ENCODE measurements around the gene PADI1.

PADI1 gene

GRCh38 chr1:17244821-17245740, 40.2 kb downstream of the PADI1 start:
- DNase-seq, result no peak

GRCh38 chr1:17245816-17246325, 40.9 kb downstream of the PADI1 start:
- DNase-seq, result no peak

DNA sequence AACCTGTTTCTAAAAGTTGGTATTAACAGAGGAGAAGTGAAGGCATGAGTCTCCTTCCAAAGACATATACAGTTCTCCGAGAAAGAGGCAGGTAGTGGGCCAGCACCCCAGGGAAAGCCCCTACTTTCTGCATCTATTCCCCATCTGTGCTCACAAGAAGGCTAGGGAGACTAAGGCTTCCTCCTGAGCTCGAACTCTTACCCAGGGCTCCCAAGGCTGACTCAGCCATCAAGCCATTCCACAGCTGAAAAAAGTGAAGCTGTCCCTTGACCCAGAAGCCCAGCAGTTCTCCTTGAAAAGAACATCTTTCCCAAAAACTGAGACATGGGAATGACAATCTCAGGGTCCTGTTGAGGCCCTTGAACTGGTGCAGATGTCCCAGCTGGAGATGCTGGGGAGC, 42.0 kb downstream of the PADI1 start:
- DNase-seq, result no peak

DNA sequence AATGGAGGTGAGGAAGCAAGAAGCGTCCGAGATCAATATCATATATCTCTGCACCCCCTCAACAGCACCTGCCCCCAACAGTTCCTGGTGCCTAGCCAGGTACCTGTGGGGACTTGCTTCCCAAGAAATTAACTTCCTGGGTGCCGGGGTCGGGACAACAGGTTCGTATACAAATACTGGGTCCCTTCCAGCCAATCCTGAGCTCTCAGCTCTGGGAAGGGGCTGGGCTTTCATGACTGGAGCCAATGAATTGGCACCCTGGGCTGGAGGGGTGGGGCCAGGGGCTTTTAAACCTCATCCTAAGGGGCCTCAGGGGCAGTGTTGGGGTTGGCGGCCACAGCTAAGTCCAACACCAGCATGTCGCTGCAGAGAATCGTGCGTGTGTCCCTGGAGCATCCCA, 43.9 kb downstream of the PADI1 start, which contains the start of gene PADI3:
Gene PADI3, plus strand, starts transcription at position 318 of the 400 bp plus-strand sequence. Its CDS starts 40 bp downstream, at position 358.
- DNase-seq, result no peak

DNA sequence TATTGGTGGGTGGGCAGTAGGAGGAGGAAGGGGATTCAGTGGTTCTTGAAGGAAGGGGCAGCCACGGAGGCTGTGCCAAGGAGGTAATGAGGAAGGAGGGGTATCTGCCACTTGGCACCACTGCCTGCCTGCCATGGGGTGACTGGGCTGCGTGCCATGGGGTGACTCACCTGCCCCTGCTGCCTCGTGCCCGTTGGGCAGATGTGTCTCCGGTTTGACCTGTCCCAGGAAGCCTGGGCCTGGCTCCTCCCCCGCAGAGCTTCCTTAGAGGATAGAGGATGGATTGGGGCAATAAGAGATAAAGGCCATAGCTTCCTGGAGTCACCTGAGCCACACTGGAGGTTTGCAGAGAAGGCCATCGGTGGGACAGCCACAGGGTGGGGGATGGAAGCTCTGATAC, 45.7 kb downstream of the PADI1 start:
- DNase-seq, result no peak

DNA sequence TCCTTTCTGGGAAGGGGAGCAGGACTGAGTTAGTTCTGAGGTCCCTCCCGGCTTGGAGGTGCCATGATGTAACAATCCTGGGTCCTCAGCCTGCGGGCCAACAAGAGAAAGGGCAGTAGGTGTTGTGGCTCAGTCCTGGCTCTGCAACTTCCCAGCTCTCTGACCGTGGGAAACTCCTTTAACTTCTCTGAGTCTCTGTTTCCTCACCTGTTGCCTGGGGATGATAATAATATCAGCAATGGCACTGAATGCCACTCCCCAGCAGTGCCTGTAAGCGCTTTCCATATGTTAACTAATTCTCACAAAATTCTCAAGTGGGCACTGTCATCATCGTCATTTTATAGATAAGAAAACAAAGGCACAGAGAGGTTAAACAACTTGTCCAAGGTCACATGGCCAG, 46.3 kb downstream of the PADI1 start:
- DNase-seq, result no peak

- DNase-seq, result no peak
Observed at GRCh38 chr1:17251701-17252376, 46.9 kb downstream of the PADI1 start.

- no peak for DNase-seq
Observed at GRCh38 chr1:17255336-17255735, 50.4 kb downstream of the PADI1 start.

DNA sequence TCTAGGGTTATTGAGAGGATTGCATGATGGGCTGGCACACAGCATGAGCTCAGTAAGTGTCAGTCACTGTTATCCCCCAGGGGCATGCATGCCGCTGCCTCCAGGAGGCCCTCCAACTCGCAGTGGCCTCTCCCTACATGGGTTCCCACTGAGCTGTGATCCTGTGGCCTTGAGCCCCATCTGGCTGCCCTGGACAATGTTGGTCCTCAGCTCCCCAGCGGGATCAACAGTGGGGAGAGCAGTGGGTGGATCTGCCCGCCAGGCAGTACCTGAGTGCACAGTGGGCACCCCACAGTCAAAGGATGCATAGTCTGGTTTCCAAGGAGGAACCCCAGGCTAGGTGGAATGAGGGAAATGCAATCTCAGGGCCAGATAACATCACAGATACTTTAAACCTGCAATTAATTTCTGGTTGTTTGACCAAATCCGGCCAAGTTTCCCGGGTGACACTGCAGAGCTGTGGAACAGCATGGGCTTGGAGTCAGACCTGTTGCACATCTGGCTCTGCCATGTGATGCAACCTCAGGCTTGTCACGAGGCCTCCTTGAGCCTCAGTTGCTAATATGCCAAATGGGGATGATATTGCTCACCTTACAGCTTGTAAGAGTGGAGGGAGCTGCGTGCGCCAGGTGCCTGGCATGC, 53.3 kb downstream of the PADI1 start:
- no peak for DNase-seq

DNA sequence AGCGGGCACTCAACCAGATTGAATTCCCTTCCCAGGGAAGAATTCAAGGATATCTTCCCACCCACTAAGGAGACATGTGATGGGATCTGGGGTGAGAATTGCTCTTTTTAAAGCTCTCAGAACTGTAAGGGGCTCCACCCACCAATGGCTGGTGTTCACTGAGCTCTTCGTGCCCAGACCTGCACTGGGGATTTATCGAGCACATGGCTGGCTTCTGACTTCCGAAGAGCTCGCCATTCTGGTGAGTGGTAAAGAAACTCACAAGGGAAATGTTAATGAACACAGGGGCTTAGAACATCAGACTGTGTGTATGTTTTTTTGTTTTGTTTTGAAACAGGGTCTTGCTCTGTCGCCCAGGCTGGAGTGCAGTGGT, 53.8 kb downstream of the PADI1 start:
- no peak for DNase-seq

- DNase-seq, result no peak
Observed at GRCh38 chr1:17259233-17259873, 54.4 kb downstream of the PADI1 start.

DNA sequence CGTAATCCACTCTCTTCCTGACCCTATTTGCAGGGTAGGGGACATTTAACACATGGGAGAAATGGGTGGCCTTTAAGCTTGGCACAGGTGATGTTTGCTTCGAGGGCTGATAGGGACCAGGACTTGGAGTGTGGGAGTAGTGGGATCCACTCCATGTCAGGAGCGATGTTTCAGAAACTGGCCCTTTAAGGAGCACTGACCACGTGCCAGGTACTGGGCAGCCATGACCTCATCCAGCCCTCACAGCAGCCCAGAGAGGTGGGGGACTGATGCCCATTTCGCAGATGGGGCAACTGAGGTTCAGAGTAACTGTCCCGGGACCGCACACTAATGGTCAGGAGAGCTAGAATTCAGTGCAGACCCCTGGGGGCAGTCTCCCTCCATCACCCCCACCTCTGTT, 55.3 kb downstream of the PADI1 start:
- DNase-seq, result no peak

- DNase-seq, result no peak
Observed at GRCh38 chr1:17260738-17261137, 55.8 kb downstream of the PADI1 start.

DNA sequence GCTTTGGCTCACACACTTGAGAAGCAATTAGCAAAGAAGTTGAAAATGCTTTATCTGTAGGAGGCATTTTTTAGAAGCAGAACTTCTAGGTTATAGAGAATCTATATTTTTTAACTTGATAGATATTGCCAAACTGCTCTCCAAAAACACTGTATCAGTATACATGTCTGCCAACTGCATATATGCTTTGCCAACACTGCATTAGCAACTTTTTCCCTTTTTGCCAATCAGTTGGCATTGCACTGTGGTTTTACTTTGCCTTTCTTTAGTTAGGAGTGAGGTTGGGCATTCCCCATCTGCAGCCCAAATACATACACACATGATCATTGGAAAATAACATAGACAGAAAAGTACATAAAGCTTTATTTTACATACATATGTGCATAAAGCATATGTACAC, 59.0 kb downstream of the PADI1 start:
- DNase-seq, result no peak

DNA sequence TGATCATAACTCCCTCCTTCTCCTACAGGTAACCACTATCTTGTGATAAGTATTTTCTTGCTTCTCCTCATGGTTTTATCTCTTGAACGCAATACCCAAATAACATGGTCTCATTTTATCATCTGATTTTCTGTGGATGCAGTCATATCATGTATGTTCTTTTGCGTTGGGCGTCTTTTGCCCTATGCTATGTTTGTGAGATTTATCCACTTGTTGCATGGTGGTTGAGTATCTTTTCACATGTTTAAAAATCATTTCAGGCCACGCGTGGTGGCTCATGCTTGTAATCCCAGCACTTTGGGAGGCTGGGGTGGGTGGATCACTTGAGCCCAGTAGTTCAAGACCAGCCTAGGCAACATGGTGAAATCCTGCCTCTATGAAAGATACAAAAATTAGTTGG, 59.5 kb downstream of the PADI1 start:
- DNase-seq, result no peak

- DNase-seq, result no peak
Observed at GRCh38 chr1:17265162-17265561, 60.2 kb downstream of the PADI1 start.

- DNase-seq, result no peak
Observed at GRCh38 chr1:17265950-17266349, 61.0 kb downstream of the PADI1 start.

DNA sequence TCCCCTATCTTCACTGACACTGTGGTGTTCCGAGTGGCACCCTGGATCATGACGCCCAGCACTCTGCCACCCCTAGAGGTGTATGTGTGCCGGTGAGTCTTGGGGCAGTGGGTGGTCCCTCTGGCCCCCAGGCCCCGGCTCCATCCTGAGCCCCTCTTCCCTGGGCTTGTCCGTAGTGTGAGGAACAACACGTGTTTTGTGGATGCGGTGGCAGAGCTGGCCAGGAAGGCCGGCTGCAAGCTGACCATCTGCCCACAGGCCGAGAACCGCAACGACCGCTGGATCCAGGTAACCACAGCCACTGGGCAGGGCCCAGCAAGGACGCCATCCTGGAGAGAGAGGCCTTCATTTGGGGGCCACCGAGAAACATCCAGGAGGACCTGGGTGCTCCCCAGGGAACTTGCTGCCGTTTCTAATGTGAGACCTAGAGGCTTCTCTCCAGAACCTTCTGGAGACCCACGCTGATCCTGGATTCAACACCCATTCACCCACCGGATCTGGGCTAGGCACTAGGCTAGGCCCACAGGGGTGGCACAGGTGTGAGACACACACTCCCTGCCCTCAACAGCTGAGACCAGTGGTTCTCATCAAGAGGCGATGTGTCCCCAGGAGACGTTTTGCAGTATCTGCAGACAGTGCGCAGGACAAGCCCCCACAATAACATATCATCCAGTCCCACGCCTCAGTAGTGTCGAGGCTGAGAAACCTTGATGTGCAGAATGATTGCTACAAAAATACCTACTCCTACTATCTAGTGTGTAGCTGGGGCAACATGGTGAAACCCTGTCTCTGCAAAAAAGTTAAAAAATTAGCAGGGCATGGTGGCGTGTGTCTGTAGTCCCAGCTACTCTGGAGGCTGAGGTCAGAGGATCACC, 66.2 kb downstream of the PADI1 start:
- DNase-seq, result no peak

DNA sequence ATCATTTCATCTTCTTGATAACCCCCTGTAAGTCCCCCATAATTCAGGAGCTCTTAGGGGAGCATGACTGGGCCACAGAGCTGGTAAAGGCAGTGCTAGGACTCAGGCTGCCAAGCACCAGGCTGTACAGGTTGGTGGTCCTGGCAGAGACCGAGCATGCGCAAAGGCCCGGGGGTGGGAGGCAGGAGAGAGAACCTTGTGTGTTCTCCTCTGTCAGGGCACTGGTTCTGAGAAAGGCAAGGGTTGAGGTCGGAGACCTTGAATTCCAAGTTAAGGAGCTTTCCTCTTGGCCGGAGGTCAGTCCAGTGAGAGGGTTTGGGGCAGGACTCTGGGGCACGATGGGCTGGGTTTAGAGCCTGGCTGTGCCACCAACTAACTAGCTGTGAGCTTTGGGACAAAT, 67.1 kb downstream of the PADI1 start:
- no peak for DNase-seq

DNA sequence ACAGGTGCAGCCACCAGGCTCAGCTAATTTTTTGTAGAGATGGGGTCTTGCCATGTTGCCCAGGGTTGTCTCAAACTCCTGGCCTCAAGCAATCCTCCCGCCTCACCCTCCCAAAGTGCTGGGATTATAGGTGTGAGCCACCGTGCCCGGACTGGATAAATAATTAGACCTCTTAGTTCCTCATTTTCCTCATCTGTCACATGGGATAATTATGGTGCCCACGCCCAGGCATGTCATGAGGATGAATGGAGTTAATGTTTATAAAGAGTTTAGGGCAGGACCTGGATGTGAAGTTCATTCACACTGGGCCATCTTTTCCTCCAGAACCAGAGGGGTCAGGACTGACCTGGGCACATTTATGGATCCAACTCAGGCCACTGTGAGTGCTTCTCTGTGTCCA, 67.7 kb downstream of the PADI1 start:
- DNase-seq, result no peak

- DNase-seq, result no peak
Observed at GRCh38 chr1:17273096-17273495, 68.2 kb downstream of the PADI1 start.
